ENCODE results near the gene SCAMP4.

SCAMP4 gene

GRCh38 chr19:1905110-1905862 lies at the start of gene SCAMP4, which contains the start of gene ADAT3:
Gene SCAMP4 (plus strand): TSS chr19:1905399. CDS start chr19:1915020, 9,621 bp downstream.
Gene ADAT3 (plus strand): TSS chr19:1905399. CDS start chr19:1912048, 6,649 bp downstream.
- H3K27me3 ChIP-seq, result peaks cover 8% of the 10 kb centered on the region
- H3K9me3 ChIP-seq, result no peaks in the 10 kb centered on the region
- H3K4me1 ChIP-seq (ENCODE audit: control insufficient read depth in 1 of 2, insufficient read depth in 1 of 2, low read depth in 1 of 2, low read length in 1 of 2), result peaks cover 29 to 37% of the 10 kb centered on the region in 2 experiments
- H3K4me3 ChIP-seq (ENCODE audit: low read depth in 1 of 2, low read length in 1 of 2), result peak within 1 kb of the TSS; percentile 67 to 68
- TF ChIP-seq CTCF (IDR thresholded peaks at IDR 0.05), result peak; percentile 74
- no peaks in the 10 kb centered on the region for H3K36me3 ChIP-seq
- H3K27ac ChIP-seq, result peak within 1 kb of the TSS; percentile 85

- peaks cover 9% of the 10 kb centered on the region for H3K36me3 ChIP-seq
- peaks cover 16% of the 10 kb centered on the region for H3K27me3 ChIP-seq
- peak overlapping the region; percentile 98 for H3K27ac ChIP-seq
- TF ChIP-seq CTCF (IDR thresholded peaks at IDR 0.05), result no peak
- peak overlapping the region; percentile 73 to 85 for H3K4me3 ChIP-seq (ENCODE audit: low read depth in 1 of 2, low read length in 1 of 2)
- no peaks in the 10 kb centered on the region for H3K9me3 ChIP-seq
- H3K4me1 ChIP-seq (ENCODE audit: control insufficient read depth in 1 of 2, insufficient read depth in 1 of 2, low read depth in 1 of 2, low read length in 1 of 2), result peaks cover 81 to 97% of the 10 kb centered on the region in 2 experiments
These were observed 49.4 kb upstream of the SCAMP4 start for GRCh38 chr19:1855828-1856255.

GRCh38 chr19:1856345-1856697 lies 48.9 kb upstream of the SCAMP4 start:
- Histone ChIP-seq H3K27me3 (peaks cover 14% of the 10 kb centered on the region), H3K4me3 (ENCODE audit: low read depth in 1 of 2, low read length in 1 of 2) (peak overlapping the region; percentile 73 to 85), H3K9me3 (no peaks in the 10 kb centered on the region), H3K4me1 (ENCODE audit: control insufficient read depth in 1 of 2, insufficient read depth in 1 of 2, low read depth in 1 of 2, low read length in 1 of 2) (peaks cover 83 to 99% of the 10 kb centered on the region in 2 experiments), H3K27ac (peak overlapping the region; percentile 98), H3K36me3 (peaks cover 9% of the 10 kb centered on the region)
- TF ChIP-seq CTCF (IDR thresholded peaks at IDR 0.05), result no peak

GRCh38 chr19:1856698-1857603 lies 48.2 kb upstream of the SCAMP4 start:
- Histone ChIP-seq H3K27ac (peak overlapping the region; percentile 98), H3K36me3 (peaks cover 9% of the 10 kb centered on the region), H3K4me3 (ENCODE audit: low read depth in 1 of 2, low read length in 1 of 2) (peak overlapping the region; percentile 73 to 85), H3K9me3 (no peaks in the 10 kb centered on the region), H3K27me3 (peaks cover 8% of the 10 kb centered on the region), H3K4me1 (ENCODE audit: control insufficient read depth in 1 of 2, insufficient read depth in 1 of 2, low read depth in 1 of 2, low read length in 1 of 2) (peaks cover 89 to 99% of the 10 kb centered on the region in 2 experiments)
- TF ChIP-seq CTCF (IDR thresholded peaks at IDR 0.05), result peak; percentile 27

GRCh38 chr19:1857648-1858326 lies 47.4 kb upstream of the SCAMP4 start:
- H3K9me3 ChIP-seq, result no peaks in the 10 kb centered on the region
- no peak for TF ChIP-seq CTCF (IDR thresholded peaks at IDR 0.05)
- no peaks in the 10 kb centered on the region for H3K27me3 ChIP-seq
- peaks cover 88 to 96% of the 10 kb centered on the region in 2 experiments for H3K4me1 ChIP-seq (ENCODE audit: control insufficient read depth in 1 of 2, insufficient read depth in 1 of 2, low read depth in 1 of 2, low read length in 1 of 2)
- H3K36me3 ChIP-seq, result peaks cover 9% of the 10 kb centered on the region
- H3K27ac ChIP-seq, result peak overlapping the region; percentile 98
- peak overlapping the region; percentile 73 to 85 for H3K4me3 ChIP-seq (ENCODE audit: low read depth in 1 of 2, low read length in 1 of 2)

All from neutrophil (primary cell).